Osteoblast (primary cell): ENCODE data around the gene IL1RAPL1. TPM values are rescaled to one million over a fixed set of nuclear protein-coding genes. Genes with fewer than 3 reads are reported as not detected.

Experiments used
- DNase-seq: peaks from one replicate; pipeline ENCODE4 v3.0.0; 2011; ENCODE audit warnings: low spot score, mixed read lengths; ENCODE audit not compliant: insufficient read length; ENCODE audit errors: missing footprints
- H2AFZ ChIP-seq: 2 replicates; pipeline ENCODE4 v1.6.0; 2011; ENCODE audit warnings: mild to moderate bottlenecking, low read length
- H3K27ac ChIP-seq: 2 replicates; pipeline ENCODE4 v1.5.1; 2011; ENCODE audit warnings: mild to moderate bottlenecking, low read depth, low read length, moderate library complexity
- H3K27me3 ChIP-seq: 2 replicates; pipeline ENCODE4 v1.6.0; 2012; ENCODE audit warnings: mild to moderate bottlenecking, control low read depth, inconsistent platforms, low read length, moderate library complexity; ENCODE audit not compliant: insufficient read depth
- H3K36me3 ChIP-seq: 2 replicates; pipeline ENCODE4 v1.5.1; 2011; ENCODE audit warnings: mild to moderate bottlenecking, low read length, control low read depth, moderate library complexity; ENCODE audit not compliant: insufficient read depth
- H3K4me1 ChIP-seq: 2 replicates; pipeline ENCODE4 v1.5.1; 2011; ENCODE audit warnings: mild to moderate bottlenecking, low read length, control low read depth, moderate library complexity; ENCODE audit not compliant: insufficient read depth
- H3K4me2 ChIP-seq: 2 replicates; pipeline ENCODE4 v1.6.0; 2011; ENCODE audit warnings: mild to moderate bottlenecking, low read length; ENCODE audit not compliant: insufficient read depth
- H3K4me3 ChIP-seq: fragments of 200-600 bp; sonication (generic); 3 replicates; pipeline ENCODE4 v1.5.1; 2012; ENCODE audit warnings: mild to moderate bottlenecking, low read length, inconsistent platforms; ENCODE audit not compliant: insufficient read depth
- H3K79me2 ChIP-seq: 2 replicates; pipeline ENCODE4 v1.6.0; 2012; ENCODE audit warnings: mild to moderate bottlenecking, low read length, control low read depth, inconsistent platforms; ENCODE audit not compliant: insufficient read depth
- H3K9me3 ChIP-seq: 2 replicates; pipeline ENCODE4 v1.5.1; 2011; ENCODE audit warnings: low read depth, low read length, control low read depth
- H4K20me1 ChIP-seq: 2 replicates; pipeline ENCODE4 v1.6.0; 2012; ENCODE audit warnings: mild to moderate bottlenecking, low read length, control low read depth; ENCODE audit not compliant: insufficient read depth
- total RNA-seq: library from RNA; depleted of rRNA; stranded (reverse); fragments of >200 nt; gene quantifications from 2 replicates; pipeline ENCODE4 v1.2.3, GENCODE V29; 2012
- TF ChIP-seq, protein P1 (sequence below): IDR thresholded peaks from 2 replicates; pipeline ENCODE4 v1.5.1; 2011; ENCODE audit warnings: mild to moderate bottlenecking, low read depth, low read length, moderate library complexity; ENCODE audit errors: extremely low read depth

IL1RAPL1 gene
- total RNA-seq, 1 donor: under 0.01 TPM

DNA sequence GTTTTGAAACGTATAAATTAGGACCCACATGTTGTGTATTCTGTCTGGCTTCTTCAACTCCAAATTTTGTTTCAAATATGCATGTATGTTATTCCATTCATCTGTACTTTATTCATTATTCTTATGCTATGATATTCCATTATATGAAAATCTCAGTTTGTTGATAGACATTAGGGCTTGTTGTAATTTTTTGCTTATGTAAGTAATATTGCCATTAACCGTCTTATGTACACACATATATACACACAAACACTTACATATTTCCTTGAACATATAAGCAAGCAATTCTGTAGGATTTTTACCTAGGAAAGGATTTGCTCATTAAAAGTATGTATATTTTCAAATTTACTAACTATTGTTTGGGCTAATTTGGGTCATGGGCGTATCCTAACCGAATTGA is 820.1 kb downstream of the IL1RAPL1 start:
- Histone ChIP-seq H4K20me1 (no peaks in the 10 kb centered on the region), H3K27ac (no peak overlapping the region), H3K27me3 (no peaks in the 10 kb centered on the region), H3K9me3 (no peaks in the 10 kb centered on the region), H3K36me3 (no peaks in the 10 kb centered on the region), H2AFZ (no peak overlapping the region), H3K4me1 (no peaks in the 10 kb centered on the region), H3K4me3 (no peak overlapping the region), H3K4me2 (no peak overlapping the region), H3K79me2 (no peaks in the 10 kb centered on the region)
- DNase-seq: no peak
- TF ChIP-seq, protein P1, sequence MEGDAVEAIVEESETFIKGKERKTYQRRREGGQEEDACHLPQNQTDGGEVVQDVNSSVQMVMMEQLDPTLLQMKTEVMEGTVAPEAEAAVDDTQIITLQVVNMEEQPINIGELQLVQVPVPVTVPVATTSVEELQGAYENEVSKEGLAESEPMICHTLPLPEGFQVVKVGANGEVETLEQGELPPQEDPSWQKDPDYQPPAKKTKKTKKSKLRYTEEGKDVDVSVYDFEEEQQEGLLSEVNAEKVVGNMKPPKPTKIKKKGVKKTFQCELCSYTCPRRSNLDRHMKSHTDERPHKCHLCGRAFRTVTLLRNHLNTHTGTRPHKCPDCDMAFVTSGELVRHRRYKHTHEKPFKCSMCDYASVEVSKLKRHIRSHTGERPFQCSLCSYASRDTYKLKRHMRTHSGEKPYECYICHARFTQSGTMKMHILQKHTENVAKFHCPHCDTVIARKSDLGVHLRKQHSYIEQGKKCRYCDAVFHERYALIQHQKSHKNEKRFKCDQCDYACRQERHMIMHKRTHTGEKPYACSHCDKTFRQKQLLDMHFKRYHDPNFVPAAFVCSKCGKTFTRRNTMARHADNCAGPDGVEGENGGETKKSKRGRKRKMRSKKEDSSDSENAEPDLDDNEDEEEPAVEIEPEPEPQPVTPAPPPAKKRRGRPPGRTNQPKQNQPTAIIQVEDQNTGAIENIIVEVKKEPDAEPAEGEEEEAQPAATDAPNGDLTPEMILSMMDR: no peak

DNA sequence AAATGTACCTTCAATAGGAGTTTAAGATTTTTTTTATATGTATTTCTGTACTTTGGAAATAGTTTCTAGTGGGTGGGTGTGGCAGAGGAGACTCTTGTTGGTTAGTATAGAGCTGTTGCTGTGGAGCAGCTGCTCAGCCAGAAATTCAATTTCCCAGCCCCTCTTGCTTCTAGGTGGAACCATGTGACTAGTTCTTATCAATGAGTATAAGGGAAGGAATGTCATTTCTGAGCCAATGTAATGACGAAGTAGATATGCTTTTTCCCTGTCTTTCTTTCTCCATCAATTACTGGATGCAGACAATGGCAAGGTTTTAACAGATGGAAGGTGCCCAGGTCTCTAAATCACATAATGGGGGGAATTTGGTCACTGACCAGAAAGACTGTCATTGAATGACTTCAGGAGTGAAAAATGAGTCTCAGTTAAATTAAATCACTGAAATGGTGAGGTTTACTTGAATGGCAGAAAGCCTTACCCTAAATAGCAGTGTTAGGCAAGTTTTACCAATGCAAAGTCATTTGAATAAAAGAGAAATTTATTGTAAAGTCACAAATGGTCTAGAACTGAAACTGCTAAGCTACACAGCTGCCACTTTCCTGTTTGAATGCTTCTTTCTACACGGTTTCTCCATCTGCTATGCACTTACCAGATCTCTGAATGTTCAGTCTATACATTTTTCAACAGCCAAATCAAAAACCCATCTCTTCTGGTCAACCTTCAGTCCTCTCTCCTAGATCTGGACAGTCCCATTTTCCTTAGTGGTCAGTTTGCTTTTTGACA is 832.7 kb downstream of the IL1RAPL1 start:
- TF ChIP-seq, protein P1: no peak
- Histone ChIP-seq H3K79me2 (no peaks in the 10 kb centered on the region), H3K4me2 (no peak overlapping the region), H3K4me3 (no peak overlapping the region), H3K27me3 (no peaks in the 10 kb centered on the region), H3K4me1 (no peaks in the 10 kb centered on the region), H4K20me1 (no peaks in the 10 kb centered on the region), H2AFZ (no peak overlapping the region), H3K9me3 (no peaks in the 10 kb centered on the region), H3K36me3 (no peaks in the 10 kb centered on the region), H3K27ac (no peak overlapping the region)
- DNase-seq: no peak

DNA sequence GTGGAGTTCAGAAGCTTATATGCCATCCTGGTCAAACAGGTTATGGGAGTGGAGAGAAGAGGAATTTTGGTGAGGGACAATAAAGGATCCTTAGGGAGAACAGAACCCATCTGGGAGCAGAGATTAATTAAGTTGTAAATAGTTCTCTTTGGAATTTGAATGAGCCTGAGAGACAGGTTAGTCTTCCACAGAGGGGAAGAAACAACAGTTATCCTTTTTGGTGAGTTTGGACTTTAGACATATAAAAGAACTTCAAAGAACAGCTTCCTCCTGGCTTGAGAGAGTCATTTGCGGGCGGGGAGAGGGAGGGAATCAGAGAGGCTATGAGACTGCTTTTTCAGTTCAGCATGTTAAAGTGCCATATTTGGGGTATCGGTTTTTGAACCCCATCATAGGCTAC is 834.8 kb downstream of the IL1RAPL1 start:
- no peak overlapping the region for H2AFZ ChIP-seq
- no peak overlapping the region for H3K4me2 ChIP-seq
- no peaks in the 10 kb centered on the region for H3K36me3 ChIP-seq
- H4K20me1 ChIP-seq: no peaks in the 10 kb centered on the region
- no peak overlapping the region for H3K27ac ChIP-seq
- no peak for DNase-seq
- H3K9me3 ChIP-seq: peaks cover under 1% of the 10 kb centered on the region
- no peak overlapping the region for H3K4me3 ChIP-seq
- no peaks in the 10 kb centered on the region for H3K4me1 ChIP-seq
- TF ChIP-seq, protein P1: no peak
- H3K27me3 ChIP-seq: no peaks in the 10 kb centered on the region
- H3K79me2 ChIP-seq: no peaks in the 10 kb centered on the region

DNA sequence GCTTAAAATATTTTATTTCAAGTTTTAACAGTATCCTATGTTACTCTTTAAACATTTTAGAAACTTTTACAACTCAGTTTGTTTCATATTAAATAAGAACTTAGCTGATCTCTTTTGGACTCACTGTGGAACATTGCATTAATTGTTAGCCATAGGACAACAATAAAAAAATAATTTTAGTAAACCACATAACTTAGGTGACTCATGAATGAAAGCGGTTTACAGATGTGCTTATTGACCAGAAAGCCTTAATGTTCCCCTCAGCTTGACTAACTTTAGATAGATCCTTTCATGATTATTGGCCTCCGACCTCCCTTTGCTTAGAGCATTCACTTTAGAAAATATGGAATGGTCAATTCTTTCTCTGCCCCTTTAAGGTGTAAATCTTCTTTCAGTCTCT is 844.6 kb downstream of the IL1RAPL1 start:
- H3K4me2 ChIP-seq: no peak overlapping the region
- H2AFZ ChIP-seq: no peak overlapping the region
- TF ChIP-seq, protein P1: no peak
- DNase-seq: no peak
- no peaks in the 10 kb centered on the region for H3K4me1 ChIP-seq
- H3K79me2 ChIP-seq: no peaks in the 10 kb centered on the region
- H3K4me3 ChIP-seq: no peak overlapping the region
- H3K27ac ChIP-seq: no peak overlapping the region
- H3K36me3 ChIP-seq: no peaks in the 10 kb centered on the region
- no peaks in the 10 kb centered on the region for H4K20me1 ChIP-seq
- no peaks in the 10 kb centered on the region for H3K27me3 ChIP-seq
- peaks cover 3% of the 10 kb centered on the region for H3K9me3 ChIP-seq
